OCI-LY7 (cell line): ENCODE results near the gene LHX3. TPM values are rescaled to one million over a fixed set of nuclear protein-coding genes. Genes with fewer than 3 reads are reported as not detected.

ENCODE experiments used
- BruUV-seq: library from RNA; stranded (reverse); fragments of 400-500 nt; replicated peaks from 2 replicates; lab custom pipeline; 2021; lab: Mats Ljungman, UMichigan
- CTCF ChIA-PET: fragments of 300-600 bp; sonication (Branson Sonifier 250); formaldehyde crosslinking; loops from one replicate; lab custom pipeline; 2022; ENCODE audit warnings: antibody characterized with exemption; ENCODE audit not compliant: unreplicated experiment; lab: Charles Lee
- POLR2A ChIA-PET: fragments of 300-600 bp; sonication (Branson Sonifier 250); formaldehyde crosslinking; loops from one replicate; lab custom pipeline; 2022; ENCODE audit warnings: antibody characterized with exemption; lab: Charles Lee
- DNase-seq: peaks from one replicate; pipeline ENCODE4 v3.0.0-alpha.2; 2015; ENCODE audit warnings: low spot score
- H2AFZ ChIP-seq: fragments of 200-600 bp; sonication (generic), shearing (Covaris generic); 2 replicates; pipeline ENCODE4 v1.6.1; 2014; ENCODE audit warnings: mild to moderate bottlenecking, antibody characterized with exemption, low read length, moderate library complexity
- H3K27ac ChIP-seq: fragments of 200-600 bp; sonication (generic); 2 replicates; pipeline ENCODE4 v1.5.1; 2014; ENCODE audit warnings: mixed run types, low read depth, mild to moderate bottlenecking, moderate library complexity, low read length, inconsistent platforms; ENCODE audit not compliant: poor library complexity, severe bottlenecking
- H3K36me3 ChIP-seq: fragments of 200-600 bp; sonication (generic); 2 replicates; pipeline ENCODE4 v1.6.1; 2014; ENCODE audit warnings: mild to moderate bottlenecking, antibody characterized with exemption, low read length, moderate library complexity, mixed read lengths; ENCODE audit not compliant: insufficient read depth
- H3K4me1 ChIP-seq: fragments of 200-600 bp; sonication (generic); 2 replicates; pipeline ENCODE4 v1.5.1; 2014; ENCODE audit warnings: mild to moderate bottlenecking, low read length; ENCODE audit not compliant: insufficient read depth, poor library complexity, severe bottlenecking
- H3K4me2 ChIP-seq: fragments of 200-600 bp; sonication (generic); 2 replicates; pipeline ENCODE4 v1.6.1; 2014; ENCODE audit warnings: mild to moderate bottlenecking, low read length
- H3K4me3 ChIP-seq: fragments of 200-600 bp; sonication (generic); 2 replicates; pipeline ENCODE4 v1.5.1; 2014; ENCODE audit warnings: mild to moderate bottlenecking, low read depth, low read length; ENCODE audit not compliant: poor library complexity, severe bottlenecking
- H3K79me2 ChIP-seq: fragments of 200-600 bp; sonication (generic); 2 replicates; pipeline ENCODE4 v1.6.1; 2016; ENCODE audit warnings: low read depth, mild to moderate bottlenecking, low read length, moderate library complexity, mixed read lengths; ENCODE audit not compliant: insufficient read depth
- H3K9me2 ChIP-seq: fragments of 200-600 bp; sonication (generic); 2 replicates; pipeline ENCODE4 v1.6.1; 2016; ENCODE audit warnings: mild to moderate bottlenecking, low read length, mixed read lengths; ENCODE audit not compliant: insufficient read depth
- H3K9me3 ChIP-seq: fragments of 200-600 bp; sonication (generic); 2 replicates; pipeline ENCODE4 v1.6.1; 2014; ENCODE audit warnings: mild to moderate bottlenecking, mixed run types, low read length, mixed read lengths
- H4K20me1 ChIP-seq: fragments of 200-600 bp; sonication (generic); 2 replicates; pipeline ENCODE4 v1.6.1; 2014; ENCODE audit warnings: mild to moderate bottlenecking, antibody characterized with exemption, low read length, moderate library complexity, mixed read lengths; ENCODE audit not compliant: insufficient read depth
- EZH2phosphoT487 ChIP-seq: fragments of 200-600 bp; sonication (generic); IDR thresholded peaks from 2 replicates; pipeline ENCODE4 v1.6.1; 2018; ENCODE audit warnings: low read depth, borderline replicate concordance, mild to moderate bottlenecking, mixed run types, antibody characterized with exemption, low read length, moderate library complexity, mixed read lengths
- intact Hi-C: fragments of 100-400 bp; cut with micrococcal nuclease; formaldehyde crosslinking; loops from one replicate; pipeline ENCODE4 v1.10.0; 2022; ENCODE audit not compliant: unreplicated experiment
- total RNA-seq, 2 experiments: library from RNA; depleted of rRNA in 1 of 2; stranded (reverse); fragments of >200 nt in 1 of 2; shearing (Covaris generic) in 1 of 2; gene quantifications; 2 replicates each; pipeline ENCODE4 v1.2.3, GENCODE V29; 2014 to 2022
- TF ChIP-seq, protein P1 (sequence below): fragments of 200-600 bp; sonication (generic); conservative IDR thresholded peaks from 2 replicates; pipeline ENCODE4 v1.5.1; 2014; ENCODE audit warnings: mild to moderate bottlenecking, antibody characterized with exemption, low read length, moderate library complexity, mixed read lengths

LHX3 gene
- total RNA-seq, 2 experiments from 2014 or later: 0.15 TPM; not detected in 1

DNA sequence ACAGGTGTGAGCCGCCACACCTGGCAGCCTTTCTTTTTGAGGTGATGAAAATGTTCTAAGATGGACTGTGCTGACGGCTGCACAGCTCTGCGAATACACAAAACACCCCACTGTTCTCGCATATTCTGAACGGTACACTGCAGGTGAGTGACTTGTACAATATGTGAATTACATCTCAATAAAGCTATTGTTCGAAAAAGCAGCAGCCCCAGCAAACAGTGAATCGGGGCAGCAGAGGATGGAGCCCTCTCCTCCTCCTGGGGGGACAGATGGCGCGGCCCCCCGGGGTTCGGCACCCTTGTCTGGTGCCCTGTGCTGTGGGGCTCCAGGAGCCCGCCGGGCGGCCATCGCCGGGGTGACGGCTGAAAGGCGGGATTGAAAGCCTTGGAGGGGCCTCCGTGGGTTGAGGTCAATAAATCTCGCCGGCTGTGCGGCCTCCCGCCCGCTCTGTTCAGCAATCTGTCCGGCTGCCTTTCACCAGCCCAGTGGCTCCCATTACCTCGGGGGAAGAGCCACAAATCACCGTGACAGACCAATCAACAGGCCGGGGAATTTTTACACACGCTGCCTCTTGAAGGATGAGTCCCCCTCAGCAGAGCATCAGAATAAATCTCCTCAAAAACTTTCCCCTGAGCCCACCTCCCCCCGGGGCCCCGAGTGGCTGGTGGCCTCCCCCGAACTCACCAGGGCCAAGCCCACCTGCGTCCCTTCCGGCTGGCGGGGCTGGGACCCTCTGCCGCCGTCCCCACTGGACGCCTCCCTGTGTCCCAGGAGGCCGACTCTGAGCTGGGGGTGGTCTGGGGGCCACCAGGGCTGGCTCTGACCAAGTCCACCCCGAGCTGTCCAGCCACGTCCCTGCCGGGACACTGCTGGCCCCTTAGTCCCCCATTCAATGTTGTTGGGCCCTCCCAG is 48.5 kb downstream of the LHX3 start:
- intact Hi-C loops: no loop called here
- no peak overlapping the region for H3K27ac ChIP-seq
- no peak for DNase-seq
- H3K9me3 ChIP-seq: no peaks in the 10 kb centered on the region
- CTCF ChIA-PET: no interaction called here
- H3K4me2 ChIP-seq: no peak overlapping the region
- H4K20me1 ChIP-seq: no peaks in the 10 kb centered on the region
- H3K4me1 ChIP-seq: no peaks in the 10 kb centered on the region
- no peaks in the 10 kb centered on the region for H3K79me2 ChIP-seq
- no peak overlapping the region for H2AFZ ChIP-seq
- H3K9me2 ChIP-seq: no peaks in the 10 kb centered on the region
- TF ChIP-seq, protein P1, sequence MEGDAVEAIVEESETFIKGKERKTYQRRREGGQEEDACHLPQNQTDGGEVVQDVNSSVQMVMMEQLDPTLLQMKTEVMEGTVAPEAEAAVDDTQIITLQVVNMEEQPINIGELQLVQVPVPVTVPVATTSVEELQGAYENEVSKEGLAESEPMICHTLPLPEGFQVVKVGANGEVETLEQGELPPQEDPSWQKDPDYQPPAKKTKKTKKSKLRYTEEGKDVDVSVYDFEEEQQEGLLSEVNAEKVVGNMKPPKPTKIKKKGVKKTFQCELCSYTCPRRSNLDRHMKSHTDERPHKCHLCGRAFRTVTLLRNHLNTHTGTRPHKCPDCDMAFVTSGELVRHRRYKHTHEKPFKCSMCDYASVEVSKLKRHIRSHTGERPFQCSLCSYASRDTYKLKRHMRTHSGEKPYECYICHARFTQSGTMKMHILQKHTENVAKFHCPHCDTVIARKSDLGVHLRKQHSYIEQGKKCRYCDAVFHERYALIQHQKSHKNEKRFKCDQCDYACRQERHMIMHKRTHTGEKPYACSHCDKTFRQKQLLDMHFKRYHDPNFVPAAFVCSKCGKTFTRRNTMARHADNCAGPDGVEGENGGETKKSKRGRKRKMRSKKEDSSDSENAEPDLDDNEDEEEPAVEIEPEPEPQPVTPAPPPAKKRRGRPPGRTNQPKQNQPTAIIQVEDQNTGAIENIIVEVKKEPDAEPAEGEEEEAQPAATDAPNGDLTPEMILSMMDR: no peak
- TF ChIP-seq EZH2phosphoT487: no peak
- no peak overlapping the region for H3K4me3 ChIP-seq
- H3K36me3 ChIP-seq: no peaks in the 10 kb centered on the region
- POLR2A ChIA-PET: interaction anchor here (0.6 kb wide), 1 partner anchor 108 kb away, joined by 3 read pairs; no protein-coding TSS in a partner anchor
- BruUV-seq: no TSS peak

DNA sequence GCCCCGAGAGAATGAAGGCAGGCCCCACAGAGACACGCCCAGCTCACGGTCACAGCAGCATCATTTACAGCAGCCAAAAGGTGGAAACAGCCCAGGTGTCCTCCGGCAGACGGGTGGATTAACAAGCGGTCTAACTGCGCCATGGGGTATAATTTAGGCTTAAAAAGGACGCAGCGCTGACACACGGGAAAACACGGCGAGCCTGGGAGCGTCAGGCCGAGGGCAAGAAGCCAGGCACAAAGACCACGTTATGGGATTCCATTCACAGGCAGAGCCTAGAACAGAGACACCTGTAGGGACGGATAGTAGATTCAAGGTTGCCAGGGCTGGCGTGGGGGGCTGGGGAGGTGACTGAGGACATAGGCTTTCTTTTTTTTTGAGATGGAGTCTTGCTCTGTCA is 49.4 kb downstream of the LHX3 start:
- ChIA-PET CTCF (no interaction called here), POLR2A (interaction anchor here (0.6 kb wide), 1 partner anchor 109 kb away, joined by 3 read pairs; no protein-coding TSS in a partner anchor)
- Histone ChIP-seq H3K36me3 (no peaks in the 10 kb centered on the region), H3K9me2 (no peaks in the 10 kb centered on the region), H4K20me1 (no peaks in the 10 kb centered on the region), H3K4me1 (no peaks in the 10 kb centered on the region), H3K4me3 (no peak overlapping the region), H3K9me3 (no peaks in the 10 kb centered on the region), H3K79me2 (no peaks in the 10 kb centered on the region), H3K27ac (no peak overlapping the region), H2AFZ (no peak overlapping the region), H3K4me2 (no peak overlapping the region)
- DNase-seq: no peak
- no TSS peak for BruUV-seq
- intact Hi-C loops: no loop called here
- TF ChIP-seq EZH2phosphoT487: no peak

DNA sequence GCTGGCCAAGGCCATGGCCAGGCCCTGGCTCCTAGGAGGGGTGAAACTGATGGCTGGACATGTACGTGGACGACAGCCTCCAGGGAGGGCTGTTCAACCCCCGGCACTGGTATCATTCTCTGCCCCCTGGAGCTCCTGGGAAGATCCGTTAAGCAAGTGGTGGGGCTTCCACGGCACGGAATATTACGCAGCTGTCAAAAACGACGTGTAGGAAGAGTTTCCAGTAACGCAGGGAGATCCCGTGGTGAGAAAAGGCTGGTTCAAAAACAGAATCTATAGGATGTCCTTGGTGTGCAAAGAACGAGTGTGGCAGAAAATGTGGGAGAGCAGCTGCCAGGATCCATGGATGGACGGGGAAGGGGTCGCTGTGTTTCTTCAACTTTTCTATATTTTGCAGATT is 50.0 kb downstream of the LHX3 start:
- no peak for TF ChIP-seq EZH2phosphoT487
- TF ChIP-seq, protein P1: no peak
- ChIA-PET CTCF (no interaction called here), POLR2A (no interaction called here)
- Histone ChIP-seq H3K4me2 (no peak overlapping the region), H3K36me3 (no peaks in the 10 kb centered on the region), H3K79me2 (no peaks in the 10 kb centered on the region), H3K4me3 (no peak overlapping the region), H4K20me1 (no peaks in the 10 kb centered on the region), H3K9me3 (no peaks in the 10 kb centered on the region), H3K4me1 (no peaks in the 10 kb centered on the region), H3K9me2 (no peaks in the 10 kb centered on the region), H3K27ac (no peak overlapping the region), H2AFZ (no peak overlapping the region)
- intact Hi-C loops: no loop called here
- DNase-seq: no peak
- BruUV-seq: no TSS peak
